Inferior parietal cortex (tissue), 1 donor: ENCODE results near the gene NUP133.
A peak's percentile ranks its signal among the peaks of the same experiment; 100 is the strongest.
"Not testable (repeated sequence)": the region's sequence is repeated elsewhere in the genome, so short reads cannot be mapped to it uniquely, and the experiment has no call there.

Experiments
- DNase-seq: peaks from one replicate; pipeline ENCODE4 v3.0.0-alpha.2; 2016; ENCODE audit errors: extremely low spot score

NUP133 gene

GRCh38 chr1:229507951-229508822 lies at the start of gene NUP133:
NUP133 (minus strand) TSS chr1:229508341; CDS start chr1:229508249, 92 bp downstream.
- DNase-seq: peak; percentile 96

- DNase-seq: no peak
Observed at GRCh38 chr1:229557200-229557850, 49.2 kb upstream of the NUP133 start.

GRCh38 chr1:229554886-229555621 lies 46.9 kb upstream of the NUP133 start:
- DNase-seq: peak; percentile 60

GRCh38 chr1:229553621-229554130 lies 45.5 kb upstream of the NUP133 start:
- DNase-seq: no peak

- DNase-seq: no peak
Observed at GRCh38 chr1:229552732-229553131, 44.6 kb upstream of the NUP133 start.

GRCh38 chr1:229550812-229551567 lies 42.8 kb upstream of the NUP133 start:
- no peak for DNase-seq

- DNase-seq: no peak
Observed at GRCh38 chr1:229547542-229547941, 39.4 kb upstream of the NUP133 start.

GRCh38 chr1:229544587-229544986 lies 36.4 kb upstream of the NUP133 start:
- no peak for DNase-seq

GRCh38 chr1:229539863-229540506 lies 31.8 kb upstream of the NUP133 start:
- DNase-seq: no peak

GRCh38 chr1:229538945-229539344 lies 30.8 kb upstream of the NUP133 start:
- no peak for DNase-seq

GRCh38 chr1:229537894-229538293 lies 29.8 kb upstream of the NUP133 start:
- no peak for DNase-seq

- no peak for DNase-seq
Observed at GRCh38 chr1:229536982-229537381, 28.8 kb upstream of the NUP133 start.

- DNase-seq: peak; percentile 16
Observed at GRCh38 chr1:229535230-229535629, 27.1 kb upstream of the NUP133 start.

- DNase-seq: no peak
Observed at GRCh38 chr1:229531326-229531725, 23.2 kb upstream of the NUP133 start.

GRCh38 chr1:229529639-229530038 lies 21.5 kb upstream of the NUP133 start:
- no peak for DNase-seq

- DNase-seq: no peak
Observed at GRCh38 chr1:229526695-229527094, 18.6 kb upstream of the NUP133 start.

- no peak for DNase-seq
Observed at GRCh38 chr1:229523052-229523451, 14.9 kb upstream of the NUP133 start.

- DNase-seq: peak; percentile 88
Observed at GRCh38 chr1:229514578-229515275, 6.6 kb upstream of the NUP133 start.

- DNase-seq: not testable (repeated sequence)
Observed at GRCh38 chr1:229511625-229512024, 3.5 kb upstream of the NUP133 start.

GRCh38 chr1:229511201-229511600 lies 3.1 kb upstream of the NUP133 start:
- DNase-seq: not testable (repeated sequence)
